ENCODE data around the gene SPAM1.
"Not testable (repeated sequence)": the region's sequence is repeated elsewhere in the genome, so short reads cannot be mapped to it uniquely, and the experiment has no call there.

SPAM1 gene

DNA sequence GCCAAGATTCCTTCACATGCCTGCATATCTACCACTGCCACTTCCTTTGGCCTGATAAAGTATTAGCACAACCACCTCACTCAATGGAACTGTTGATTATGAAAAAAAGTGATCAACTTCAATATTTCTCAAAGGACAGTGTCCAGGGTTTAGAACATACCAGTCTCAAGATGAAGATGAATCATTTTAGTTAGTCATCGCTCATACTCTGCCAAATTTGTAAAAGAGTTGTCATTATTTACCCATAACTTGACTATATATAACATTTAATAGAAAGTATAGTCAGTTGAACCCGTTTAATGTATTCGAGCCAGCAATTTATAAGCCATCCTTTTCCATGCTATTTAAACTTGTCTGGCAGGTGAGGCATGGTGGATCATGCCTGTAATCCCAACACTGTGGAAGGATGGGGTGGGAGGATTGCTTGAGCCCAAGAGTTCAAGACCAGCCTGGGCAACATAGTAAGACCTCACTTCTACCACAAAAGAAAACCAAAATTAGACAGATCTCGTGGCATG, 33.2 kb downstream of the SPAM1 start:
- DNase-seq: no peak

DNA sequence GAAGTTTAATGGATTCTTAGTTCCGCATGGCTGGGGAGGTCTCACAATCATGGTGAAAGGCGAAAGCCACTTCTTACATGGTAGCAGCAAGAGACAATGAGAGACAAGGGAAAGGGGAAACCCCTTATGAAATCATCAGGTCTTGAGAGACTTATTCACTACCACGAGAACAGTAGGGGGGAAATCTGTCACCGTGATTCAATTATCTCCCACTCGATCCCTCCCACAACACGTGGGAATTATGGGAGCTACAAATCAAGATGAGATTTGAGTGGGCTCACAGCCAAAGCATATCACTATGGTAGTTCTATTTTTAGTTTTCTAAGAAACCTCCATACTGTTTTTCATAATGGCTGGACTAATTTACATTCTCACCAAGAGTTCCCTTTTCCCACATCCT, 36.7 kb downstream of the SPAM1 start:
- DNase-seq: no peak

DNA sequence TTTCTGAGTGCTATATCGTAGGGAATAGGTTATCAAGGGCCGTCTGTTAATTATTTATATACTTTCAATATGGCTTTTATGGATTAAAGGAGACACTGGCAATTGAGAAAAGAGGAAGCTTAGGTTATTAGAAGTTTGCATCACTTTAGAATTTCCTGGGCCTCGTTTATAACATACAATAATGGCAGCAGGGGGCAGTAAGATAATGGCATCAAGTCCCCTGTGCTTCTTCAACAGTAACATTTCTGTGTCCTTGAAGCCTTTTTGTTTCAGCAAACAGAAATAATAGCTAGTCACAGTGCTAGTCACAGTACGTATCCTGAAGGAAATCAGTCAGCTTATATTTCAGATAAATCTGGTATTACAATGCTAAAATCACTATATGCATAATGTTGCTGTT, 41.9 kb downstream of the SPAM1 start:
- no peak for DNase-seq

DNA sequence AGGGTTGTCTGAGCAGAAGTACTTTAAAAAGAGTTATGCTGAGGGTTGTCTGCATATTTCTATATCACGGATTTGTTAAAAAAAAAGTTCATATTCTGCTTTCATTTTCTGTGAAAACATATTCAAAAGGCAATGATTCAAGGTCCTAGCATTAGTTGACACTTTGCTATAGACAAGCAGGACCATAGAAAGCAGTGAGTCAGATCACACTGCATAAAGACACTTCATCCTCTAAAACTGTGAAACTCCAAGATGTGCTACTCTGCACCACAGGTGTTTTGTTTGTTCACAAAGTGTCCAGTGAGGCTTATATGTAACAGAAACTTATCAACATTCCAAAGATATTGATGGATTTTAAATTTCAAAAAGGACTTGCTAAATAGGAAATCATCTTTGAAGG, 47.0 kb downstream of the SPAM1 start:
- no peak for DNase-seq

DNA sequence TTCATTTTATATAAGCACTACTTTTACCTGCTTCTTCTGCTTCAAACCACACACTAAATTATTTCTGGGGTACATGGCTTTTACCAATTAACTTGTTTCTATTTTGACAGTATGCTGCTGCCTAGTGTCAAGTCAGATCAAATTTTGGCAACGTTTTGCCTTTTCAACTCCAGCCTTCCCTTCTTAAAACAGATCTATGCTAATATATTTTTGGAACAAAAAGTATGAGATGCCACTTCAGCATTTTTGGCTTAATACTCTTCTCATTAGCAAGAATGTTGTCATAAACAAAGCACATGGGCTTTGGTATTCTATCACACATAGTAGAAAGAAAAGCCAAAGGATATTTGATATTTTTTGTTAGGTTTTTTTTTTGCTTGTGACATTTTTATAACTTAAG, 47.8 kb downstream of the SPAM1 start:
- no peak for DNase-seq

DNA sequence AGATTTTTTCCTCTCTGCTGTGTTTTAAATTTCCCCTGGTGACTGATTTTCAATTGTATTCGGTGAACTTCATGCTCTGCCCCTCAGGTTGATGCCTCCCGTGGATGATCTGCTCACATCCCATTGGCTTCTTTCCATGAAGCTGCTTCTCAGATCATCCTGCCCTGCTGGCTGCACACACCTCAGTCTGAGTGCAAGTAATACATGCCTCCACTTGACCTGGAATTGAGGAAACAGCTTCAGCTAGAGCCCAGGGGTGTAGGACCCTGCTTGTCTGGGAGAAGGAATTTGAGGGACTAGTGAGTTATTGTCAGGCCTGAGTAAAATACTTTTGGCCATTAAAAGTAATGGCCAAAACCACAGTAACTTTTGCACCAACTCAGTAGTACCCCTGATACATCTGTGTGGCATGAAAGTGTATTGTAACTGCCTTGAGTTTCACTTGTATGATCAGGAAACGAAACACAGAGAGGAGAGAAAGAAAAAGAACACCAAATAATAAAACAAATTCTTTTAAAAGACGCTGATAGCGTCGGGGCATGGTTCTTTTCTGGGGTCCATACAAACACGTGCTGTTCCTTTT, 49.4 kb downstream of the SPAM1 start:
- DNase-seq: no peak

DNA sequence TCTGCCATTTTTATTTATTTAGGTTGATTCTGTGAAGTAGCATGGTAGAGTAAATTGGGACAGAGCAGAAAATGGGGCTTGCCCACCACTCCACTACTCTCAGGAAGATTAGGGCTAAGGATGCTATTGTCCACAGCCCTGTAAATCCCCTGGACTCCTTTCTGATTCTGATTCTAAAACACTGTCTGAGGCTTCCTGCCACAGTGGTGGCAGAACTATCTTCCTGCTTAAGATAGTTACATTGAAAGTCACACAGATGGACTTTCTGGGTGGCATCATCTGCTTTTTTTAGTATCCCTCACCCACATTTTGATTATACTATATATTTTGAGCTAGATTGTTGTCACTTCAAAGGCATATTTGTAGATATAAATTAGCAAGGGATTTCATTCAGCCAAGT, 50.0 kb downstream of the SPAM1 start:
- no peak for DNase-seq

DNA sequence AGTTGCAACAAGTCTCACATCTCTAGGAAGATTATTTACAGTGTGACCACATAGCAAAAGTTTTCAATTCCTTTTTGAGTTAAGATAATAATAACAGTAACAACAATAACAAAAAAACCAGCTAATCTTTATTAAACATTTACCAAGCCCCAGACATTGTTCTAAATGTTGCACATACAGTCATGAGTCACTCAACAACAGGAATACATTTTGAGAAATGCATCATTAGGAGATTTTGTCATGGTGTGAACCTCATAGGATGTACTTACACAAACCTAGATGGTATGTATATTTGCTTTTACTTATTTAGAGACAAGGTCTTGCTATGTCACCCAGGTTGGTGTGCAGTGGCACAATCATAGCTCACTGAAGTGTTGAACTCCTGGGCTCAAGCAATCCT, 52.0 kb downstream of the SPAM1 start:
- no peak for DNase-seq

DNA sequence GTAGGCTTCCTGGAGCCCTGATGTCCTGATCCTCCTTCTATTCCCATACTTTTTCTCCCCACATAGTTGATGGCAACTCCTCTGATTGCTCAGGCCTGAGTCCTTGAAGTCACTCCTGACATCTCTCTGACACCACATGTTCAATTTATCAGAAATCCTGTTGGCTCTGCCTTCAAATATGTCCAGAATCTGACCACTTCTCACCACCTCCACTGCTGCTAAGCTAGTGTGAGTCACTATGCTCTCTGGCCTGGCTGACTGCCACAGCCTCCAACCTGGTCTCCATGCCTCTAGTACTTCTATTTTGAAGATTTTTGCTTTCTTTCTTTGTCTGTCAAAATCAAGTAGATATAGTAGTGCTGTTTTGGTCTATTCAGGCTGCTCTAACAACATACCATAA, 54.8 kb downstream of the SPAM1 start:
- no peak for DNase-seq

DNA sequence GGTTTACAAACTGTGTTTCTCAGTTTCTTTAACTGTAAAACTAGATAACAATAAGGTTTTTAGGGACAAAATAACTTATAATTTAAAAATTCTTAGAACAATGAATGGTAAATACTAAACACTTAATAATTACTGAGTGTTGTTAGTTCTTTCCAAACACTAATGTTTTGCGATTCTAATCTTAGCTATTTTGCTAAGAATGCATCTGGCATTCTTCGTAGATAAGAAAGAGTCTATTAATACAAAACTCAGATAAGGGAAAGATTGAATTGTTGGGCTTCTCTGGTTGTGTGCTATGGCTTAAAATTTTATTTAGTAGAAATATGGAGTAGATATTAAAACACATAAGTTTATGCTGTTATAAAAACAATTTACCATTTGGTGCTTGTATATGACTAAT, 62.4 kb downstream of the SPAM1 start:
- DNase-seq: no peak

DNA sequence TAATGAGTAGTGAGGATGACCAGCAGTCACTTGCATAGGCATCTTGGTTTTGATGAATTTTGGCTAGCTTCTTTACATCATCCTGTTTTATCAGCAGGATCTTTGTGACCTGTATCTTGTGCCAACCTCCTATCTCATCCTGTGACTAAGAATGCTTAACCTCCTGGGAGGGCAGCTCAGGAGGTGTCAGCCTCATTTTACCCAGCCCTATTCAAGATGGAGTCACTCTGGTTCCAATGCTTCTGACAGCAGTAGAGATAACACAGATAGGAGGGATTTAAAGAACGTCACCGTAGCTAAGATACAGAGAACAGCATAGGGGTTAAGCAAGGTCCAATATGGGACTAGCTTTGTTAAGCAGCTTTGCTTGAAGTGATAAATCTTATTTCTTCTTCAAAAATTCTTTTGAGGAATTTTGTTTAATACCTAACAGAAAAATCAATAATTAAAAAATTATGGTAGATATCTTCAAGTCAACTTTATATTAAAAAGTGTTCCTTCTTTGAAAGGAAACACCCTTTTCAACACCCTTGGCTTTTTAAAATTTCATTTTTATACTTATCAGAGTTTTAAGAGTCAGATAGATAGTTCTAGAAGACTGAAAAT, 68.0 kb downstream of the SPAM1 start:
- DNase-seq: no peak

DNA sequence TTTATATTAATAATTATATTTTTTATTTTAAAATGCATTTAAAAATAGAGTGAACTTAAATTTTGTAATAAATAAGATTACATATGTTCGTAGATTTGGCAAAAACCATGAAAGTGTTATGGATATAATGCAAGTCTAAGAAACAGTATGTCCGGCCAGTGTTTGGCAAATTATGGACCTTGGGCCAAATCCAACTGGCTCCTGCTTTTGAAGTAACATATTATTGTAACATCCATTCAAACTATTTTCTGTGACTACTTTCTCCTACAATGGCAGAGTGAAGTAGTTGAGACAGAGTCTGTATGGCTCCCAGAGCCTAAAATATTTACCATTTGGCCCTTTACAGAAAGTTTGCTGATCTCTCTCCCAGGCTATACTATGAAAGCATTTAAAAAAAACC, 69.0 kb downstream of the SPAM1 start:
- no peak for DNase-seq

DNA sequence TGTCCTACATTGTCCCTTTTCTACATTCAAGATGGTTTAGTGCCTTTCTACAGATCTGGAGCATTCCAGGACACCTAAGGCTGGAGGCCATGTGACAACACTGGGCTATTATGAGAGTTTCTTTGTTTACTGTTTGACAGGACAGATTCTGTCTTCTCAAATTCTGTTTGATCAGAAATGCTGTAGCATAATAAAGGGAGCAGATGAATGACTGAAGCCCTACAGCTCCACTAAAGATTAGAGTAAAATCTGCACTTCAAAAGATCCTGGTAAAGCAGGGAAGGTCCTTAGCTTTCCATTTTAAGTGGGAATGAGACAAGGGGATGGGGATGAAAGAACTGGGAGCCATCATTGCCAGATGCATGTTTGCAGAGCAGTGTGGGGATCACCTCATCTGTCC, 69.4 kb downstream of the SPAM1 start:
- DNase-seq: no peak

DNA sequence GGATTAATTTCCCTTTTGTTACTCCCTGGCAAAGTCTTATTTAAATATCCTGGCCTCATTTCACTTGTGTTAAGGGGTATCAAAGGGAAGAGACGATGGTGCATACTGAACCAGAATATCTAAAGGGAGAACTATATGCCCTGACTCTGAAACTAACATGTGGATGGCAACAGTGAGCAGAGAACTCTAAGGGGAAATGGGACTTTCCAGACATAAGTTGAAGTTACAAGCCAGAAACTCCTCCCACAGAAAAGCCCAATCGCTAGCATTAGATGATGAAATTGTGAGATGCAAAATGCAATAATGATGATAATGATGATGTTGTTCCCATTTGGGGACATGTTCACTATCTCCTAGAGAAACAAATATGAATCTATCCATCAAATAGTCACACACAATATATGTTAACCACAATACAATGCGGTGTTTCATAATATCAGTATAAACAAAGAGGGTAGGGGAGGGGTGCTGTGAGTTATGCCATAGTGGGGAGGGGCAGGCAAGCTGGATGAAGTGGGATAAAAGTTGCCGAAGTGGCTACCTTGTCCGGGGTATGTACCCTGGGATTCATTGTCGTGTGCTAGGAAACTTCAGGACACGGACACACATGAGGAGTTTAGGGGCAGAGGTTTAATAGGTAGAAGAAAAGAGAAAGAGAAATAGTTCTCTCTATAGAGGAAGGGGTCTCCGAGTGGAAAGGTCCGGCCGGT, 70.7 kb downstream of the SPAM1 start:
- no peak for DNase-seq

DNA sequence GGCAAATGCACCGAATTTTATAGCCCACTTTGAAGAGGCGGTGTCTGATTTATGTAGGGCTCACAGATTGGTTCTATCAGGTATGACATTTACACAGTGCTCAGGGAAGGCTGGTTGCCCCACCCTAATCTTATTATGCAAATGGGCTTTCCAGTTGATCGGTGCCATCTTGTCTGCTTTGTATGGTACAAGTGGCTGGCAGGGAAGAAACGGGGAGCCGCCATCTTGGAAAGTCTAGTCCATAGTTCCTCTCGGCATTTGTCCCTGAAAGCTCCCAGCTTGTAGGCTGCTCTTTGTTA, 71.2 kb downstream of the SPAM1 start:
- no peak for DNase-seq

DNA sequence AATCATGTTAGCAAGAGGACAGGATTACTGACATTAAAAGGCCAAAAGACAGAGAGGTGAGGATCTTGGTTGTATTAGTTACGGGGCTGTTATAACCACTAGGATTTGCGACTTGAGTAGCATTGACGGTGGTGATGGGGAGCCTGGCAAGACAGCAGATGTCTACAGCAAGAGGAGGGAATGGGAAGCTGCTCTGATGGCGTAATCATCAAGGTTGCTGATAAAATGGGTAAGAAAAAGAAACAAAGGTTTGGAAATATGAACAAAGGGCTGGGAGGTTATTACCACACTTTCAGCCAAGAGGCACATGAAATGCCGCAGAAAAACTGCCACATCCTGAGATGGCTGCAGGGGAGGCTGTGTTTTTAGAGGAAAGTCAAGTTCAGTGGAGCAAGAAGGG, 73.9 kb downstream of the SPAM1 start:
- no peak for DNase-seq

DNA sequence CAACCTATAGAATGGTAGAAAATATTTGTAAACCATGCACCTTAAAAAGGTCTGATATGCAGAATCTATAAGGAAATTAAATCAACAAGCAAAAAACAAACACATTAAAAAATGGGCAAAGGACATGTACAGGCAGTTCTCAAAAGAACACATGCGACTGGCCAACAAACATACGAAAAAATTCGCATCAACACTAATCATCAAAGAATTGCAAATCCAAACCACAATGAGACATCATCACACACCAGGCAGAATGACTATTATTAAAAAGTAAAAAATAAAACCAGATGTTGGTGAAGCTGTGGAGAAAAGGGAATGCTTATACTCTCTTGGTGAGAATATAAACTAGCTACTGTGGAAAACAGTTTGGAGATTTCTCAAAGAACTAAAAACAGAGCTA, 74.7 kb downstream of the SPAM1 start:
- no peak for DNase-seq

DNA sequence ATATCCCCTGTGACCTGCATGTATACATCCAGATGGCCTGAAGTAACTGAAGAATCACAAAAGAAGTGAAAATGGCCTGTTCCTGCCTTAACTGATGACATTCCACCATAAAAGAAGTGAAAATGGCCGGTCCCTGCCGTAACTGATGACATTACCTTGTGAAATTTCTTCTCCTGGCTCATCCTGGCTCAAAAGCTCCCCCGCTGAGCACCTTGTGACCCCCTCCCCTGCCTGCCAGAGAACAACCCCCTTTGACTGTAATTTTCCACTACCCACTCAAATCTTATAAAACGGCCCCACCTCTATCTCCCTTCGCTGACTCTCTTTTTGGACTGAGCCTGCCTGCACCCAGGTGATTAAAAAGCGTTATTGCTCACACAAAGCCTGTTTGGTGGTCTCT, 83.3 kb downstream of the SPAM1 start:
- not testable (repeated sequence) for DNase-seq

DNA sequence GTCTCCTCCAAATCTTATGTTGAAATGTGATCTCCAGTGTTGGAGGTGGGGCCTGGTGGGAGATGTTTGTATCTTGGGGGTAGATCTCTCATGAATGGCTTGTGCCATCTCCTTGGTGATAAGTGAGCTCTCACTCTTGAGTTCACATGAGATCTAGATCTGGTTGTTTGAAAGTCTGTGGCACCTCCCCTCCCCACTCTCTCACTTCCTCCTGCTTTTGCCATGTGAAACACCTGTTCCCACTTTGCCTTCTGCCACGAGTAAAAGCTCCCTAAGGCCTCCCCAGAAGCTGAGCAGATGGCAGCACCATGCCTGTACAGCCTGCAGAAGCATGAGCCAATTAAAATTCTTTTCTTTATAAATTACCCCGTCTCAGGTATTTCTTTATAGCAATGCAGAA, 84.3 kb downstream of the SPAM1 start:
- DNase-seq: no peak

Data from NCI-H2029 (cell line).